Hematopoietic multipotent progenitor cell treated with erythropoietin and hydrocortisone succinate and interleukin-3 and kit ligand, for 4 days (in vitro differentiated cells): ENCODE results near the gene ACP4.
A peak's percentile ranks its signal among the peaks of the same experiment; 100 is the strongest.

Experiments used
- DNase-seq: peaks from one replicate; pipeline ENCODE4 v3.0.0-alpha.2; 2015

The ACP4 gene

GRCh38 chr19:50823389-50824042 lies 33.3 kb downstream of the ACP4 start, which contains the start of gene KLK1:
TSS of gene KLK1 (minus strand) at chr19:50823787. CDS start at chr19:50823748, 39 bp downstream.
- no peak for DNase-seq

GRCh38 chr19:50826492-50827240 lies 36.5 kb downstream of the ACP4 start:
- DNase-seq: no peak

DNA sequence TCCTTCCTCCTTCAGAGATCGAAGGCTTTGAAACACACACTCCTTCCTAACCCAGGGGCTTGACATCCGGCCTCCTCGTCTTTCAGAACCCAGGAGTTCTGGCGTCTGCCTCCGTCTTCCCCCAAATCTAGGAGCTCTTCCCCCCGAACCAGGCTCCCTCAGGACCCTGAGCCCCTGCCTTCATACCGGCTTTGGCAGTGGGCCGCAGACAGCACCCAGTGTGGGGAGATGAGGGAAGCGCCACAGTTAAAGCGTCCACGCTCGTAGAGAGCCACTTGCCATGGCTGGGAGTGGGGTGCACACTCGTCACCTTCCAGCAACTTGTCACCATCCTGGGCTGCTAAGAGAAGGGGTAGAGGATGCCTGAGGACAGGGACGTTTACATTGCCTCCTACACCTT lies 37.3 kb downstream of the ACP4 start:
- DNase-seq: no peak

- DNase-seq: no peak
Measured at GRCh38 chr19:50829801-50830200, 39.6 kb downstream of the ACP4 start.

DNA sequence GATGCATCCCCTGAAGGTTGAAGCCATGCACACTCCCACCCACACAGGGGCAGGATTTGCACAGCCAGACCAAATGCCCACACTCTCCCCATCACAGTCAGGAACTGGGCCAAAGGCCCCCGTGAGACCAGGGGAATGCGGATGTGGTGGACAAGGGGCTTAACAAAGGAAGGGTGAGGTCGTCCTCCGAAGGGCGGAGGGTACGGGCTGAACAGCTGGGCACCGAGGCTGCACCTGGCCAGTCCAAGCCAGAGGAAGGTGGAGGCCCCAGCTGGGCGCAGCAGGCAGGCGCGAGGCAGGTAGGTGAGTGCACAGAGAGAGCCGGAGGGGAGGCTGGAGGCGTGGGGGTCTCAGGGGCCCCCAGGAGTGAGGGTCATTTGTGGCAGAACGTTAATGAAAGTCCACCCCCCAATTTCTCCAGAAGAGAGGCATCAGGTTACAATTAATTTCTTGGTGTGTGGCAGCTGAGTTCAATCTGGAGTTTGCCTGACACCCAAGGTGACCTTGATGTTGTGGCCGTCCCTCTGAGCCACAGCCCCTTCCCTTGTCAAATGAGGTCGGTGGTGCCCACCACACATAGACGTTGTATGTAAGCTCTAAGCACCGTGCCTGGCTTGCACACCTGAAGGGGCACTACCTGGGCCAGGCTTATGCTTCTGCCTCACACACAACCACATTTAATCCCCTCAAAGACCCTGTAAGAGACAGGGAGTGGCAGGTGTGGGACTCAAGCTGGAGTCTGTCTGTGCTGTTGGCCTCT lies 40.2 kb downstream of the ACP4 start:
- no peak for DNase-seq

DNA sequence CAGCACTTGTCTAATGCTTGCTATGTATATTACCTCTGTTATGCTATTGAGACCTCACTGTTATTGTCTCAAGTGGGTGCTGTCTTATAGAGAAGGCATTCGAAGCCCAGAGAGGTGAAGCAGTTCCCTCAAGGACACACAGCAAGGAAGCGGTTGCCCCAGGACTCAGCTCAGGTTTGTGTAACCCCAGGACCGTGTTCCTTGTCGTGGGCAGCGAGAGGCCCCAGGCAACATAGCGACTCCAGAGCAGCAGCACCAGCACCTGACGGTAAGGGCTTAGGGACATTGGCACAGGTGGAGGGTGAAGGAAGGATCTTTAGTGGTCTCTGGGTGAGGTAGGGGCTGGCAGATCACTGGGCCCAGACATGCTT lies 40.8 kb downstream of the ACP4 start:
- DNase-seq: no peak

DNA sequence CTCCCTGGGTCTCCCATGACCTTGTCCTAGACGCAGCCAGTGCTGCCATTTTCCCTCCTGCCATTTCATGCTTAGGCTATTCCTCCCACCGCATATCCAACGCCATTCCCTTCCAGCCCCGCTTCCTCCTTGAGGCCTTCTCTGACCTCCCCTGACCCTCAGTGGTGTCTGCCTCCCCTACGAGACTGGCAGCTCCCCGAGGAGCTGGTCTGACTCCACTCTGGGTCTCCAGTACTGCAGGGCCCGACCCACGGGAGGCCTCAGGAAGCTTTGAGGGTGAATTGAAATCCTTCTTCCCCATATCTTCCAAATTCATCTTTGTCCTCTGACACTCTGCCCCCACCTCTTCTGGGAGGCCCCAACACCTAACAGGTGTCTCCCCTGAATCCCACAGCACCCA lies 42.5 kb downstream of the ACP4 start:
- no peak for DNase-seq

- DNase-seq: no peak
Measured at GRCh38 chr19:50833117-50833801, 43.0 kb downstream of the ACP4 start, which contains the start of gene KLK15. TSS of gene KLK15 (minus strand) at chr19:50833574. CDS start at chr19:50831492, 2,082 bp downstream.

DNA sequence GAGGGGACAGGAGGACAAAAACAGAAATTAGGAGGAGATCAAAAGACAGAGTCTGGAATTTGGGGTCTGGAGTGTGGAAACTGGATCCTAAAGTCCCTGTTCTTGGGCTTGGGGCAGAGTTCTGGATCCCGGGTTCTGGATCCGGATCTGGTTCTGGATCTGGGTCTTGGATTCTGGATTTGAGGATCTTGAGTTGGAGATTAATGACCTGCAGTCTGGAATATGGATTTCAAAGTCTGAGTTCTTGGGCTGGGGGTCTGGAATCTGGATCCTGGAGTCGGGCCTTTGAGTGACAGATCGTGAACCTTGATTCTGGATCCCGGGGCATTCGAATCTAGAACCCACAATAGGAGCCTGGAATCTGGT lies 43.6 kb downstream of the ACP4 start:
- DNase-seq: no peak

DNA sequence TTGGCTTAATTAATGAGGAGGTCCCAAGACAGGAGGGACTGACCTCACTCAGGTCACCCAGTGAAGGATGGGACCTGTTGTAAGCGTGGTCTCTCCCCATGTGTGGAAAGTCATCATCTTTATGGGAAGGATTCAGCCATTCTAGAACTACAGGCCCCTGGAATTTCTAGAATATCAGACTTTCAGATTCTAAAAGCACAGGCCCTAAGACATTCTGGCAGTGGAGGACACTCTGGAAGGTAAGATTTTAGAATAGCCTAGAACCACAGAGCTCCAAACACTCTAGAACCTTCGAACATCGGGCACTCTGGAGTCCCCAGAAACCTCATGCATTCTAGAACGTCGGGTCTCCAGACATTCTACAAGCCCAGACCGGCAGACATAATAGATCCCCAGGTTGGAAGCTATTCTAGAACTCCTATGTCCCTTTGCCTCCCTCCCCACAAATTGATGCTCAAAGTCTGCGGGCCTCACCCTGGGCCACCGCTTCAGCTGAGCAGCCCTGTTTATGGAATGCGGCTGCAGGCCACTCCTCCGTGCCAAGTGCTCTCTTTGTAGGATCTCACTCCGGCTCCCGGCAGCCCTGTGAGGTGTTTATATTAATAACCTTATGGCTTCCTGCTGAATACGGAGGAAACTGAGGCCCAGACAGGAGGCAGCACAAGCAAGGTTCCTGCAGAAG lies 45.0 kb downstream of the ACP4 start:
- no peak for DNase-seq

DNA sequence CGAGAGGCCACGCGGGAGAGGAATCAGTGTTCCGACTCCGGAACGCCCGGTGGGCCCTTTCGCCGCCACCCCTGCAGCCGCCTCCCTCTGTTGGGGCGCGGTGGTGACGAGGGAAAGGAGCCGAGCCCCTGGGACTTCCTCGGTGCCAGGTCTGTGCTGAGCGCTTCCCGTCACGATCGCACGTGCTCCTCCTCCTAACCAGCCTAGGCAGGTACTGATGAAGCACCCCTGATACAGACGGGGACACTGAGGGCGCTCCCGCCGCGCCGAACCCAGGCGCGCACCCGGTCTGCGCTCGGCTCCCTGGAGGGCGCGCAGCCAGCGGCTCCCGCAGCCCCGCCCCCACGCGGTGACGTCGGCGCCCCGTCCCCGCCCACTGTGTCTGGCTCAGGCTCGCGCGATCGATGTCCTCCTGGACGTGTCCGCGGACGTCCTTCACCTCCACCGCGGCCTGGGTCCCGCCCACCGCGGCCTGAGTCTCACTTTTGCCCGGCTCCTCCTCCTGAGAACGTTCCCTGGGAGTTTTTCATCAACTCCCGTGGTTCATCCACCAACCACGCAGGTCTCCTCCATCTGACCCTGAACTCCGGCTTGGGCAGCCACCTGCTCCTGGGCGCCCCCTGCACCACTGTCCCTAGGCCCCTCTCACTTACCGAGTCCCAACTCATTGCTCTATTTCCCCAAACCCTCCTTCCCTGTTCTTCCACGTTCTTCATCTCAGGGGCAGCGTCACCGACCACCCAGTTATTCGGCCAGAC lies 45.7 kb downstream of the ACP4 start:
- DNase-seq: peak; percentile 71

GRCh38 chr19:50836543-50837195 lies 46.5 kb downstream of the ACP4 start:
- DNase-seq: no peak

GRCh38 chr19:50837300-50837699 lies 47.1 kb downstream of the ACP4 start:
- no peak for DNase-seq

- peak; percentile 43 for DNase-seq
Measured at GRCh38 chr19:50838239-50838638, 48.0 kb downstream of the ACP4 start.

- no peak for DNase-seq
Measured at GRCh38 chr19:50839712-50840655, 49.8 kb downstream of the ACP4 start.

- DNase-seq: no peak
Measured at GRCh38 chr19:50842130-50842529, 51.9 kb downstream of the ACP4 start.

- no peak for DNase-seq
Measured at GRCh38 chr19:50843205-50843604, 53.0 kb downstream of the ACP4 start.

- DNase-seq: no peak
Measured at GRCh38 chr19:50843701-50844221, 53.5 kb downstream of the ACP4 start.

- DNase-seq: no peak
Measured at GRCh38 chr19:50844296-50844935, 54.2 kb downstream of the ACP4 start.
